Colonic mucosa (tissue), 4 donors: ENCODE data around the gene KLRD1. TPM values are rescaled to one million over a fixed set of nuclear protein-coding genes. Genes with fewer than 3 reads are reported as not detected.

Source experiments
- DNase-seq: peaks from one replicate; pipeline ENCODE4 v3.0.0-alpha.2; 2020
- H3K27ac ChIP-seq: fragments of 200-600 bp; one replicate; pipeline ENCODE4 v1.8.0; 2021
- H3K27me3 ChIP-seq: fragments of 200-600 bp; one replicate; pipeline ENCODE4 v1.8.0; 2021
- H3K36me3 ChIP-seq: fragments of 200-600 bp; one replicate; pipeline ENCODE4 v1.8.0; 2021
- H3K4me1 ChIP-seq: fragments of 200-600 bp; one replicate; pipeline ENCODE4 v1.8.0; 2021; ENCODE audit warnings: mild to moderate bottlenecking
- H3K4me3 ChIP-seq: fragments of 200-600 bp; one replicate; pipeline ENCODE4 v1.8.0; 2021
- H3K9ac ChIP-seq, 2 donors: one replicate each; pipeline ENCODE4 v1.7.0; 2013; ENCODE audit warnings: control low read depth in 2 of 2, low read depth in 2 of 2, low read length in 2 of 2
- H3K9me3 ChIP-seq: fragments of 200-600 bp; one replicate; pipeline ENCODE4 v1.8.0; 2021
- CTCF ChIP-seq: fragments of 200-600 bp; IDR thresholded peaks from one replicate; pipeline ENCODE4 v1.8.0; 2022; ENCODE audit warnings: antibody characterized with exemption, mild to moderate bottlenecking
- intact Hi-C: fragments of 100-400 bp; cut with DNase I; formaldehyde crosslinking; loops from one replicate; pipeline ENCODE4 v1.14.1; 2022
- total RNA-seq, 2 donors: library from RNA; stranded (reverse); fragmentation: NEBNext Ultra II Directional in 1 of 2; extraction: Animal tissue kit (Norgen Biotek cat#: 25700) in 1 of 2; gene quantifications; one replicate each; pipeline ENCODE4 v1.2.1, GENCODE V29; 2021
- donor health status: healthy.
- donor health status: DM: no; HTN: no; CAD: no.
- donor health status: DM: no; HTN: no; CAD: no.

The KLRD1 gene
- total RNA-seq, 2 donors from 2014 or later = 1.1 to 1.5 TPM

- Histone ChIP-seq H3K36me3 (no peaks in the 10 kb centered on the region), H3K9me3 (no peaks in the 10 kb centered on the region), H3K9ac (no peak overlapping the region), H3K4me3 (no peak overlapping the region), H3K27ac (no peak overlapping the region), H3K27me3 (no peaks in the 10 kb centered on the region), H3K4me1 (no peaks in the 10 kb centered on the region)
- DNase-seq = no peak
- intact Hi-C loops = no loop called here
- no peak for TF ChIP-seq CTCF
Observed at GRCh38 chr12:10293151-10293550, 14.5 kb upstream of the KLRD1 start.

GRCh38 chr12:10293570-10294227, 14.0 kb upstream of the KLRD1 start:
- Histone ChIP-seq H3K4me3 (no peak overlapping the region), H3K36me3 (no peaks in the 10 kb centered on the region), H3K9me3 (no peaks in the 10 kb centered on the region), H3K27me3 (no peaks in the 10 kb centered on the region), H3K4me1 (no peaks in the 10 kb centered on the region), H3K27ac (no peak overlapping the region), H3K9ac (no peak overlapping the region)
- no peak for DNase-seq
- TF ChIP-seq CTCF = no peak
- intact Hi-C loops = no loop called here

- Histone ChIP-seq H3K36me3 (no peaks in the 10 kb centered on the region), H3K27me3 (no peaks in the 10 kb centered on the region), H3K9ac (no peak overlapping the region), H3K27ac (no peak overlapping the region), H3K4me3 (no peak overlapping the region), H3K9me3 (no peaks in the 10 kb centered on the region), H3K4me1 (no peaks in the 10 kb centered on the region)
- no peak for DNase-seq
- intact Hi-C loops = no loop called here
- TF ChIP-seq CTCF = no peak
Observed at GRCh38 chr12:10301103-10301502, 6.6 kb upstream of the KLRD1 start.

GRCh38 chr12:10304161-10304574, 3.5 kb upstream of the KLRD1 start:
- H3K27me3 ChIP-seq = no peaks in the 10 kb centered on the region
- intact Hi-C loops = no loop called here
- H3K4me1 ChIP-seq = no peaks in the 10 kb centered on the region
- H3K9ac ChIP-seq = no peak overlapping the region
- H3K9me3 ChIP-seq = no peaks in the 10 kb centered on the region
- no peak overlapping the region for H3K4me3 ChIP-seq
- no peaks in the 10 kb centered on the region for H3K36me3 ChIP-seq
- DNase-seq = no peak
- no peak for TF ChIP-seq CTCF
- H3K27ac ChIP-seq = no peak overlapping the region

- no peak for DNase-seq
- intact Hi-C loops = no loop called here
- no peak for TF ChIP-seq CTCF
- no peak overlapping the region for H3K9ac ChIP-seq
- H3K9me3 ChIP-seq = no peaks in the 10 kb centered on the region
- no peak overlapping the region for H3K4me3 ChIP-seq
- no peaks in the 10 kb centered on the region for H3K27me3 ChIP-seq
- H3K36me3 ChIP-seq = no peaks in the 10 kb centered on the region
- no peaks in the 10 kb centered on the region for H3K4me1 ChIP-seq
- no peak overlapping the region for H3K27ac ChIP-seq
Observed at GRCh38 chr12:10305411-10305810, 2.3 kb upstream of the KLRD1 start.
